A549 (cell line): ENCODE results near the gene NHEJ1. TPM values are rescaled to one million over a fixed set of nuclear protein-coding genes. Genes with fewer than 3 reads are reported as not detected.

Experiments used
- ATAC-seq, 2 experiments: fragments of 200-7000 bp in 1 of 2; fragments of >200 bp in 1 of 2; cut with Nextera tagmentation in 1 of 2; cut with Tn5 transposase in 1 of 2; 3 replicates each; pipeline versions ENCODE4 v1.8.0 to v1.9.1; 2018 to 2020; ENCODE audit warnings: mild to moderate bottlenecking in 1 of 2, moderate library complexity in 1 of 2
- CTCF ChIA-PET: fragments of 300-600 bp; sonication (Branson Sonifier 250); formaldehyde crosslinking; extraction: SDS; loops from one replicate; lab custom pipeline; 2021; ENCODE audit warnings: antibody characterized with exemption, inconsistent platforms; lab: Yijun Ruan, JAX
- POLR2A ChIA-PET: fragments of 350-600 bp; formaldehyde crosslinking; extraction: SDS; loops from one replicate; lab custom pipeline; 2021; ENCODE audit warnings: antibody characterized with exemption, inconsistent platforms; lab: Yijun Ruan, JAX
- DNase-seq, 2 experiments: peaks; one replicate each; pipeline versions ENCODE4 v3.0.0 to v3.0.0-alpha.2; 2011 to 2016; ENCODE audit warnings: low read depth in 1 of 2, low spot score in 1 of 2
- FAIRE-seq: peaks from 2 replicates; lab custom pipeline; 2011; peaks lifted over from hg19 to GRCh38; lab: Jason Lieb, UNC
- H3K27ac ChIP-seq, 2 experiments: fragments of >200 bp; sonication (Bioruptor Twin); formaldehyde crosslinking; 3 replicates each; pipeline ENCODE4 v1.5.1; 2016 to 2017
- H3K4me1 ChIP-seq: fragments of >200 bp; sonication (Bioruptor Twin); formaldehyde crosslinking; 3 replicates; pipeline ENCODE4 v1.6.1; 2016
- H3K4me2 ChIP-seq: fragments of >200 bp; sonication (Bioruptor Twin); formaldehyde crosslinking; 3 replicates; pipeline ENCODE4 v1.6.1; 2016
- H3K4me3 ChIP-seq: fragments of >200 bp; sonication (Bioruptor Twin); formaldehyde crosslinking; 3 replicates; pipeline ENCODE4 v1.5.1; 2016
- H3K9me3 ChIP-seq: fragments of >200 bp; sonication (Bioruptor Twin); formaldehyde crosslinking; 3 replicates; pipeline ENCODE4 v1.6.1; 2016
- BCL3 ChIP-seq: fragments of >200 bp; sonication (Bioruptor Twin); formaldehyde crosslinking; IDR thresholded peaks from 3 replicates; pipeline ENCODE4 v1.6.1; 2016
- BHLHE40 ChIP-seq: IDR thresholded peaks from 2 replicates; pipeline ENCODE4 v1.6.1; 2012; ENCODE audit warnings: low read depth, low read length, inconsistent platforms
- CEBPB ChIP-seq, 2 experiments: fragments of >200 bp in 1 of 2; sonication (Bioruptor Twin) in 1 of 2; formaldehyde crosslinking in 1 of 2; IDR thresholded peaks; 2 replicates each; pipeline ENCODE4 v1.6.1; 2012 to 2016
- CHD2 ChIP-seq: fragments of 150-350 bp; IDR thresholded peaks from 2 replicates; pipeline ENCODE4 v1.6.1; 2014; ENCODE audit warnings: low read length; ENCODE audit not compliant: partially characterized antibody
- EP300 ChIP-seq, 2 experiments: fragments of >200 bp; sonication (Bioruptor Twin); formaldehyde crosslinking; IDR thresholded peaks; 2 replicates in 1 of 2; 3 replicates in 1 of 2; pipeline ENCODE4 v1.6.1; 2016 to 2017
- ESRRA ChIP-seq: fragments of 150-350 bp; IDR thresholded peaks from 2 replicates; pipeline ENCODE4 v1.6.1; 2014; ENCODE audit warnings: mild to moderate bottlenecking, low read length, borderline replicate concordance
- FOSB ChIP-seq: fragments of 250-450 bp; sonication (Bioruptor Pico); IDR thresholded peaks from 2 replicates; pipeline ENCODE4 v1.5.0; 2020; ENCODE audit warnings: mild to moderate bottlenecking, moderate library complexity
- FOSL2 ChIP-seq, 2 experiments: fragments of 450-650 bp in 1 of 2; fragments of >200 bp in 1 of 2; sonication (Bioruptor Twin) in 1 of 2; formaldehyde crosslinking; IDR thresholded peaks; 2 replicates each; pipeline versions ENCODE4 v1.5.0 to v1.6.1; 2016 to 2020; ENCODE audit warnings: mild to moderate bottlenecking in 1 of 2, moderate library complexity in 1 of 2
- HDAC2 ChIP-seq: fragments of 200-600 bp; sonication (generic); IDR thresholded peaks from 2 replicates; pipeline ENCODE4 v1.6.1; 2016
- HOXB13 ChIP-seq: fragments of 250-450 bp; sonication (Bioruptor Pico); IDR thresholded peaks from 2 replicates; pipeline ENCODE4 v1.5.0; 2020; ENCODE audit warnings: low read depth, mild to moderate bottlenecking, moderate library complexity
- JUN ChIP-seq, 2 experiments: fragments of >200 bp; sonication (Bioruptor Twin); formaldehyde crosslinking; IDR thresholded peaks; 2 replicates in 1 of 2; 3 replicates in 1 of 2; pipeline ENCODE4 v1.6.1; 2016 to 2017
- KDM1A ChIP-seq: fragments of 200-600 bp; sonication (generic); IDR thresholded peaks from 2 replicates; pipeline ENCODE4 v1.6.1; 2016; ENCODE audit warnings: low read depth, mild to moderate bottlenecking
- MAFK ChIP-seq: fragments of 450-650 bp; IDR thresholded peaks from 2 replicates; pipeline ENCODE4 v1.6.1; 2014; ENCODE audit not compliant: partially characterized antibody
- MYC ChIP-seq: IDR thresholded peaks from 2 replicates; pipeline ENCODE4 v1.6.1; 2012; ENCODE audit warnings: mild to moderate bottlenecking, inconsistent platforms, low read length, improper control_type of control experiment, borderline replicate concordance
- NR3C1 ChIP-seq: fragments of >200 bp; sonication (Bioruptor Twin); formaldehyde crosslinking; IDR thresholded peaks from 3 replicates; pipeline ENCODE4 v1.6.1; 2017
- PHF8 ChIP-seq: fragments of 200-600 bp; sonication (generic); IDR thresholded peaks from 2 replicates; pipeline ENCODE4 v1.6.1; 2016; ENCODE audit warnings: low read depth, mild to moderate bottlenecking, antibody characterized with exemption, moderate library complexity, borderline replicate concordance
- POLR2A ChIP-seq: IDR thresholded peaks from 2 replicates; pipeline ENCODE4 v1.6.1; 2012; ENCODE audit warnings: mild to moderate bottlenecking, low read length
- POLR2AphosphoS2 ChIP-seq: conservative IDR thresholded peaks from 2 replicates; pipeline ENCODE4 v1.6.1; 2012; ENCODE audit warnings: low read length, improper control_type of control experiment, inconsistent platforms
- RAD21 ChIP-seq, 2 experiments: fragments of >200 bp in 1 of 2; sonication (Bioruptor Twin) in 1 of 2; formaldehyde crosslinking in 1 of 2; IDR thresholded peaks in 1 of 2; conservative IDR thresholded peaks in 1 of 2; 2 replicates in 1 of 2; 3 replicates in 1 of 2; pipeline ENCODE4 v1.6.1; 2012 to 2018; ENCODE audit warnings: inconsistent platforms in 1 of 2
- RFX5 ChIP-seq: fragments of 450-650 bp; IDR thresholded peaks from 2 replicates; pipeline ENCODE4 v1.7.1; 2014; ENCODE audit warnings: antibody characterized with exemption, mild to moderate bottlenecking, moderate library complexity
- RNF2 ChIP-seq: fragments of 200-600 bp; sonication (generic); IDR thresholded peaks from 2 replicates; pipeline ENCODE4 v1.6.1; 2016; ENCODE audit warnings: low read depth, mild to moderate bottlenecking, antibody characterized with exemption, moderate library complexity, borderline replicate concordance
- SREBF2 ChIP-seq: fragments of 450-650 bp; IDR thresholded peaks from 2 replicates; pipeline ENCODE4 v1.6.1; 2014; ENCODE audit warnings: mild to moderate bottlenecking, moderate library complexity
- TFCP2L1 ChIP-seq: fragments of 250-450 bp; sonication (Bioruptor Pico); IDR thresholded peaks from 2 replicates; pipeline ENCODE4 v1.5.0; 2021; ENCODE audit warnings: mild to moderate bottlenecking
- TP53 ChIP-seq: fragments of 250-450 bp; sonication (Bioruptor Pico); IDR thresholded peaks from 2 replicates; pipeline ENCODE4 v1.5.0; 2021; ENCODE audit warnings: mild to moderate bottlenecking, moderate library complexity
- USF2 ChIP-seq: fragments of 450-650 bp; IDR thresholded peaks from 2 replicates; pipeline ENCODE4 v1.6.1; 2014; ENCODE audit warnings: antibody characterized with exemption
- ZC3H11A ChIP-seq: fragments of 450-650 bp; IDR thresholded peaks from 2 replicates; pipeline ENCODE4 v1.6.1; 2014; ENCODE audit warnings: antibody characterized with exemption, mild to moderate bottlenecking
- ZNF302 ChIP-seq: fragments of 250-450 bp; sonication (Bioruptor Pico); IDR thresholded peaks from 2 replicates; pipeline ENCODE4 v1.9.0; 2021; ENCODE audit warnings: inconsistent platforms, mild to moderate bottlenecking, moderate library complexity
- WGBS: methylation state at CpG from one replicate; pipeline ENCODE4 v1.1.6; 2017; ENCODE audit errors: missing lambda C conversion rate; 5-methylcytosine and 5-hydroxymethylcytosine counted together
- polyA plus RNA-seq, 4 experiments: library from polyadenylated mRNA; depleted of rRNA in 3 of 4; stranded (reverse); fragments of >200 nt; fragmentation: RNase III in 1 of 4; extraction: RNeasy Plus Mini Kit Qiagen cat#74134 plus additional on column Dnase treatment in 1 of 4; gene quantifications; 2 replicates in 3 of 4; 3 replicates in 1 of 4; pipeline ENCODE4 v1.2.3, GENCODE V29; 2011 to 2017
- TF ChIP-seq, protein P1 (sequence below): IDR thresholded peaks from 2 replicates; pipeline ENCODE4 v1.6.1; 2012
- TF ChIP-seq, protein P2 (sequence below): fragments of >200 bp; sonication (Bioruptor Twin); formaldehyde crosslinking; IDR thresholded peaks from 2 replicates; pipeline ENCODE4 v1.6.1; 2016

Gene NHEJ1
- polyA plus RNA-seq, 2 of the 4 experiments (the other 2 are of a cell fraction), result 18.5 to 31.8 TPM

- CTCF ChIA-PET, result interaction anchor here (1.9 to 2.6 kb wide), 2 partner anchors 26 to 30 kb away, joined by 5 to 7 read pairs; no protein-coding TSS in a partner anchor
Measured at GRCh38 chr2:219089330-219089729, 71.3 kb downstream of the NHEJ1 start.

DNA sequence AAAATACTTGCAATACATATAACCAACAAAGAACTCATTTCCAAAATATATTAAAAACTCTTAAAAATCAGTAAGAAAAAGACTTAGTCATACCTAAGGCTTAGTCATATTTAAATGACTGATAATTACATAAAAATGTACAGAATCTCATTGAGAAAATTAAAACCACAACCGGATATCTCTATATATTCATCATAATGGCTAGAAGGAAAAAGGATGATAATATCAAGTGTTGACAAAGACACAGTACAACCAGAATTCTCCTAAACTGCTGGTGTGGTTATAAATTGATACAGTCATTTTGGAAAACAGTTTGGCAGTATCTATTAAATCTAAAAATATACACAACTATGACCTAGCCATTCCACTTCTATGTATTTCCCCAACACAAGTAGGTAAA, 72.8 kb downstream of the NHEJ1 start:
- 90% methylated on average over 1 of the region's 1 CpG for WGBS
- H3K27ac ChIP-seq, result no peak overlapping the region
- FAIRE-seq (no peak), DNase-seq (no peak), ATAC-seq (no peak)
- no peak overlapping the region for H3K4me3 ChIP-seq
- TF ChIP-seq PHF8 (no peak), BHLHE40 (no peak), ZNF302 (CRISPR knock-in tag) (no peak), BCL3 (no peak), HOXB13 (CRISPR knock-in tag) (no peak), TP53 (CRISPR knock-in tag) (no peak), NR3C1 (no peak), FOSL2 (IDR thresholded peaks at IDR 0.05) (no peak), FOSL2 (CRISPR knock-in tag; IDR thresholded peaks at IDR 0.05) (no peak), RAD21 (conservative IDR thresholded peaks at IDR 0.05 in 1 of 2, IDR thresholded peaks at IDR 0.05 in 1 of 2) (no peak), JUN (IDR thresholded peaks at IDR 0.05) (no peak), SREBF2 (no peak), ZC3H11A (no peak), CHD2 (no peak)
- TF ChIP-seq, protein P1, sequence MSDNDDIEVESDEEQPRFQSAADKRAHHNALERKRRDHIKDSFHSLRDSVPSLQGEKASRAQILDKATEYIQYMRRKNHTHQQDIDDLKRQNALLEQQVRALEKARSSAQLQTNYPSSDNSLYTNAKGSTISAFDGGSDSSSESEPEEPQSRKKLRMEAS, result no peak
- no peaks in the 10 kb centered on the region for H3K4me1 ChIP-seq
- ChIA-PET CTCF (interaction anchor here (1.1 to 5.1 kb wide), 8 partner anchors 16 to 86 kb away, joined by 4 to 19 read pairs (median 6); no protein-coding TSS in a partner anchor), POLR2A (no interaction called here)
- no peak overlapping the region for H3K4me2 ChIP-seq
- H3K9me3 ChIP-seq, result no peaks in the 10 kb centered on the region

More at GRCh38 chr2:219089330-219089729, 71.3 kb downstream of the NHEJ1 start:
- no peak overlapping the region for H3K4me2 ChIP-seq
- DNase-seq, result no peak
- POLR2A ChIA-PET, result no interaction called here
- H3K4me1 ChIP-seq, result no peaks in the 10 kb centered on the region
- no peaks in the 10 kb centered on the region for H3K9me3 ChIP-seq
- FAIRE-seq, result no peak
- WGBS, result 95% methylated on average over 4 of the region's 4 CpGs
- no peak for ATAC-seq
- no peak overlapping the region for H3K4me3 ChIP-seq
- no peak overlapping the region for H3K27ac ChIP-seq
- TF ChIP-seq FOSB (CRISPR knock-in tag), result no peak
- TF ChIP-seq, protein P2, sequence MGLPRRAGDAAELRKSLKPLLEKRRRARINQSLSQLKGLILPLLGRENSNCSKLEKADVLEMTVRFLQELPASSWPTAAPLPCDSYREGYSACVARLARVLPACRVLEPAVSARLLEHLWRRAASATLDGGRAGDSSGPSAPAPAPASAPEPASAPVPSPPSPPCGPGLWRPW, result no peak
- TF ChIP-seq MAFK, result peak; percentile 97
- no peak for TF ChIP-seq RFX5
- TF ChIP-seq POLR2A, result no peak

GRCh38 chr2:219087361-219087760, 73.3 kb downstream of the NHEJ1 start:
- 94% methylated on average over 5 of the region's 5 CpGs for WGBS
- TF ChIP-seq BCL3 (no peak), HOXB13 (CRISPR knock-in tag) (no peak), RNF2 (no peak), TP53 (CRISPR knock-in tag) (no peak), CHD2 (no peak), MYC (no peak), FOSL2 (IDR thresholded peaks at IDR 0.05) (no peak), FOSL2 (CRISPR knock-in tag; IDR thresholded peaks at IDR 0.05) (no peak), ESRRA (no peak), EP300 (IDR thresholded peaks at IDR 0.05) (no peak), USF2 (no peak), TFCP2L1 (CRISPR knock-in tag) (no peak), FOSB (CRISPR knock-in tag) (no peak), CEBPB (IDR thresholded peaks at IDR 0.05) (no peak), POLR2AphosphoS2 (no peak), KDM1A (no peak), HDAC2 (no peak)
- CTCF ChIA-PET, result interaction anchor here (1.1 to 5.1 kb wide), 7 partner anchors 13 to 85 kb away, joined by 4 to 19 read pairs (median 5); no protein-coding TSS in a partner anchor
- H3K9me3 ChIP-seq, result no peaks in the 10 kb centered on the region
- H3K27ac ChIP-seq, result no peak overlapping the region
- H3K4me3 ChIP-seq, result no peak overlapping the region
- no peak for FAIRE-seq
- ATAC-seq, result no peak
- no peak overlapping the region for H3K4me2 ChIP-seq
- no peak for DNase-seq
- POLR2A ChIA-PET, result no interaction called here
- no peaks in the 10 kb centered on the region for H3K4me1 ChIP-seq
